ENCODE measurements around the gene SRSF12.
"Not testable (repeated sequence)": the region's sequence is repeated elsewhere in the genome, so short reads cannot be mapped to it uniquely, and the experiment has no call there.

Gene SRSF12

GRCh38 chr6:89128256-89128671, 10.4 kb upstream of the SRSF12 start:
- DNase-seq; H3K4me3 ChIP-seq (ENCODE audit: insufficient read depth, low read depth, low read length, poor library complexity, severe bottlenecking); H3K9me3 ChIP-seq (ENCODE audit: control insufficient read depth, low read length); H3K36me3 ChIP-seq (ENCODE audit: control insufficient read depth, insufficient read depth, low read length); H3K27me3 ChIP-seq (replicated peaks; ENCODE audit: control insufficient read depth, insufficient read depth, low read length, poor library complexity, severe bottlenecking); H3K4me1 ChIP-seq (ENCODE audit: control insufficient read depth, insufficient read depth, low read length, poor library complexity, severe bottlenecking); H3K27ac ChIP-seq (ENCODE audit: insufficient read depth, low read length, poor library complexity, severe bottlenecking): not testable (repeated sequence)

- no peak for DNase-seq
- Histone ChIP-seq H3K36me3 (ENCODE audit: control insufficient read depth, insufficient read depth, low read length) (no peaks in the 10 kb centered on the region), H3K4me3 (ENCODE audit: insufficient read depth, low read depth, low read length, poor library complexity, severe bottlenecking) (no peak overlapping the region), H3K27ac (ENCODE audit: insufficient read depth, low read length, poor library complexity, severe bottlenecking) (no peak overlapping the region), H3K4me1 (ENCODE audit: control insufficient read depth, insufficient read depth, low read length, poor library complexity, severe bottlenecking) (no peaks in the 10 kb centered on the region), H3K9me3 (ENCODE audit: control insufficient read depth, low read length) (no peaks in the 10 kb centered on the region), H3K27me3 (replicated peaks; ENCODE audit: control insufficient read depth, insufficient read depth, low read length, poor library complexity, severe bottlenecking) (no peaks in the 10 kb centered on the region)
These were observed 4.8 kb upstream of the SRSF12 start for GRCh38 chr6:89122625-89123024.

GRCh38 chr6:89121934-89122333, 4.1 kb upstream of the SRSF12 start:
- Histone ChIP-seq H3K4me1 (ENCODE audit: control insufficient read depth, insufficient read depth, low read length, poor library complexity, severe bottlenecking) (peaks cover 3% of the 10 kb centered on the region), H3K27me3 (replicated peaks; ENCODE audit: control insufficient read depth, insufficient read depth, low read length, poor library complexity, severe bottlenecking) (no peaks in the 10 kb centered on the region), H3K36me3 (ENCODE audit: control insufficient read depth, insufficient read depth, low read length) (no peaks in the 10 kb centered on the region), H3K4me3 (ENCODE audit: insufficient read depth, low read depth, low read length, poor library complexity, severe bottlenecking) (no peak overlapping the region), H3K9me3 (ENCODE audit: control insufficient read depth, low read length) (no peaks in the 10 kb centered on the region), H3K27ac (ENCODE audit: insufficient read depth, low read length, poor library complexity, severe bottlenecking) (no peak overlapping the region)
- DNase-seq: no peak

- Histone ChIP-seq H3K36me3 (ENCODE audit: control insufficient read depth, insufficient read depth, low read length) (no peaks in the 10 kb centered on the region), H3K27ac (ENCODE audit: insufficient read depth, low read length, poor library complexity, severe bottlenecking) (no peak overlapping the region), H3K27me3 (replicated peaks; ENCODE audit: control insufficient read depth, insufficient read depth, low read length, poor library complexity, severe bottlenecking) (peaks cover 3% of the 10 kb centered on the region), H3K4me1 (ENCODE audit: control insufficient read depth, insufficient read depth, low read length, poor library complexity, severe bottlenecking) (peaks cover 5% of the 10 kb centered on the region), H3K4me3 (ENCODE audit: insufficient read depth, low read depth, low read length, poor library complexity, severe bottlenecking) (no peak overlapping the region), H3K9me3 (ENCODE audit: control insufficient read depth, low read length) (no peaks in the 10 kb centered on the region)
- no peak for DNase-seq
These were observed 2.5 kb upstream of the SRSF12 start for GRCh38 chr6:89120371-89120770.

- no peak overlapping the region for H3K27ac ChIP-seq (ENCODE audit: insufficient read depth, low read length, poor library complexity, severe bottlenecking)
- no peak overlapping the region for H3K4me3 ChIP-seq (ENCODE audit: insufficient read depth, low read depth, low read length, poor library complexity, severe bottlenecking)
- peaks cover 5% of the 10 kb centered on the region for H3K4me1 ChIP-seq (ENCODE audit: control insufficient read depth, insufficient read depth, low read length, poor library complexity, severe bottlenecking)
- H3K36me3 ChIP-seq (ENCODE audit: control insufficient read depth, insufficient read depth, low read length): no peaks in the 10 kb centered on the region
- peaks cover 3% of the 10 kb centered on the region for H3K27me3 ChIP-seq (replicated peaks; ENCODE audit: control insufficient read depth, insufficient read depth, low read length, poor library complexity, severe bottlenecking)
- no peaks in the 10 kb centered on the region for H3K9me3 ChIP-seq (ENCODE audit: control insufficient read depth, low read length)
- no peak for DNase-seq
These were observed 1.1 kb upstream of the SRSF12 start for GRCh38 chr6:89118931-89119330.

- Histone ChIP-seq H3K4me3 (ENCODE audit: insufficient read depth, low read depth, low read length, poor library complexity, severe bottlenecking) (peak overlapping the region; percentile 59), H3K27ac (ENCODE audit: insufficient read depth, low read length, poor library complexity, severe bottlenecking) (no peak overlapping the region)
- no peak for DNase-seq
These were observed 1.2 kb downstream of the SRSF12 start for GRCh38 chr6:89116702-89117101.

GRCh38 chr6:89111933-89112332, 5.9 kb downstream of the SRSF12 start:
- H3K36me3 ChIP-seq (ENCODE audit: control insufficient read depth, insufficient read depth, low read length): no peaks in the 10 kb centered on the region
- peaks cover 2% of the 10 kb centered on the region for H3K4me1 ChIP-seq (ENCODE audit: control insufficient read depth, insufficient read depth, low read length, poor library complexity, severe bottlenecking)
- peaks cover 3% of the 10 kb centered on the region for H3K27me3 ChIP-seq (replicated peaks; ENCODE audit: control insufficient read depth, insufficient read depth, low read length, poor library complexity, severe bottlenecking)
- H3K27ac ChIP-seq (ENCODE audit: insufficient read depth, low read length, poor library complexity, severe bottlenecking): no peak overlapping the region
- no peak for DNase-seq
- no peak overlapping the region for H3K4me3 ChIP-seq (ENCODE audit: insufficient read depth, low read depth, low read length, poor library complexity, severe bottlenecking)
- no peaks in the 10 kb centered on the region for H3K9me3 ChIP-seq (ENCODE audit: control insufficient read depth, low read length)

More at GRCh38 chr6:89116702-89117101, 1.2 kb downstream of the SRSF12 start:
- H3K4me1 ChIP-seq (ENCODE audit: control insufficient read depth, insufficient read depth, low read length, poor library complexity, severe bottlenecking): peaks cover 5% of the 10 kb centered on the region
- H3K36me3 ChIP-seq (ENCODE audit: control insufficient read depth, insufficient read depth, low read length): no peaks in the 10 kb centered on the region
- H3K27me3 ChIP-seq (replicated peaks; ENCODE audit: control insufficient read depth, insufficient read depth, low read length, poor library complexity, severe bottlenecking): peaks cover 3% of the 10 kb centered on the region
- no peaks in the 10 kb centered on the region for H3K9me3 ChIP-seq (ENCODE audit: control insufficient read depth, low read length)

GRCh38 chr6:89110284-89110683, 7.6 kb downstream of the SRSF12 start:
- no peak for DNase-seq
- no peak overlapping the region for H3K27ac ChIP-seq (ENCODE audit: insufficient read depth, low read length, poor library complexity, severe bottlenecking)
- H3K9me3 ChIP-seq (ENCODE audit: control insufficient read depth, low read length): no peaks in the 10 kb centered on the region
- no peaks in the 10 kb centered on the region for H3K36me3 ChIP-seq (ENCODE audit: control insufficient read depth, insufficient read depth, low read length)
- H3K27me3 ChIP-seq (replicated peaks; ENCODE audit: control insufficient read depth, insufficient read depth, low read length, poor library complexity, severe bottlenecking): no peaks in the 10 kb centered on the region
- no peak overlapping the region for H3K4me3 ChIP-seq (ENCODE audit: insufficient read depth, low read depth, low read length, poor library complexity, severe bottlenecking)
- no peaks in the 10 kb centered on the region for H3K4me1 ChIP-seq (ENCODE audit: control insufficient read depth, insufficient read depth, low read length, poor library complexity, severe bottlenecking)

- Histone ChIP-seq H3K4me3 (ENCODE audit: insufficient read depth, low read depth, low read length, poor library complexity, severe bottlenecking) (no peak overlapping the region), H3K4me1 (ENCODE audit: control insufficient read depth, insufficient read depth, low read length, poor library complexity, severe bottlenecking) (no peaks in the 10 kb centered on the region), H3K36me3 (ENCODE audit: control insufficient read depth, insufficient read depth, low read length) (no peaks in the 10 kb centered on the region), H3K9me3 (ENCODE audit: control insufficient read depth, low read length) (no peaks in the 10 kb centered on the region), H3K27me3 (replicated peaks; ENCODE audit: control insufficient read depth, insufficient read depth, low read length, poor library complexity, severe bottlenecking) (no peaks in the 10 kb centered on the region), H3K27ac (ENCODE audit: insufficient read depth, low read length, poor library complexity, severe bottlenecking) (no peak overlapping the region)
- no peak for DNase-seq
These were observed 17.8 kb downstream of the SRSF12 start for GRCh38 chr6:89100114-89100513.

- Histone ChIP-seq H3K4me3 (ENCODE audit: insufficient read depth, low read depth, low read length, poor library complexity, severe bottlenecking) (no peak overlapping the region), H3K9me3 (ENCODE audit: control insufficient read depth, low read length) (no peaks in the 10 kb centered on the region), H3K4me1 (ENCODE audit: control insufficient read depth, insufficient read depth, low read length, poor library complexity, severe bottlenecking) (no peaks in the 10 kb centered on the region), H3K27me3 (replicated peaks; ENCODE audit: control insufficient read depth, insufficient read depth, low read length, poor library complexity, severe bottlenecking) (no peaks in the 10 kb centered on the region), H3K36me3 (ENCODE audit: control insufficient read depth, insufficient read depth, low read length) (no peaks in the 10 kb centered on the region), H3K27ac (ENCODE audit: insufficient read depth, low read length, poor library complexity, severe bottlenecking) (no peak overlapping the region)
- DNase-seq: no peak
These were observed 19.4 kb downstream of the SRSF12 start for GRCh38 chr6:89098461-89098860.

GRCh38 chr6:89087881-89088280, 30.0 kb downstream of the SRSF12 start:
- H3K27ac ChIP-seq (ENCODE audit: insufficient read depth, low read length, poor library complexity, severe bottlenecking): no peak overlapping the region

More at GRCh38 chr6:89087881-89088280, 30.0 kb downstream of the SRSF12 start:
- DNase-seq: no peak
- Histone ChIP-seq H3K4me3 (ENCODE audit: insufficient read depth, low read depth, low read length, poor library complexity, severe bottlenecking) (no peak overlapping the region), H3K27me3 (replicated peaks; ENCODE audit: control insufficient read depth, insufficient read depth, low read length, poor library complexity, severe bottlenecking) (no peaks in the 10 kb centered on the region), H3K36me3 (ENCODE audit: control insufficient read depth, insufficient read depth, low read length) (peaks cover 28% of the 10 kb centered on the region), H3K4me1 (ENCODE audit: control insufficient read depth, insufficient read depth, low read length, poor library complexity, severe bottlenecking) (no peaks in the 10 kb centered on the region), H3K9me3 (ENCODE audit: control insufficient read depth, low read length) (no peaks in the 10 kb centered on the region)
